Stomach (tissue), 9 donors: Measurements from ENCODE around the gene RNF208. TPM values are rescaled to one million over a fixed set of nuclear protein-coding genes. Genes with fewer than 3 reads are reported as not detected.
"Not testable (repeated sequence)": the region's sequence is repeated elsewhere in the genome, so short reads cannot be mapped to it uniquely, and the experiment has no call there.

Experiments used
- DNase-seq, 2 donors: peaks; one replicate each; pipeline versions ENCODE4 v3.0.0 to v3.0.0-alpha.2; 2013 to 2019
- H3K27ac ChIP-seq, 5 donors: fragments of 200-600 bp in 4 of 5; sonication (generic) in 4 of 5; one replicate each; pipeline ENCODE4 v1.5.1; 2013 to 2019; ENCODE audit warnings: mild to moderate bottlenecking in 1 of 5, moderate library complexity in 1 of 5
- H3K27me3 ChIP-seq, 3 donors: fragments of 200-600 bp; sonication (generic); one replicate each; pipeline ENCODE4 v1.5.1; 2017 to 2019; ENCODE audit warnings: mixed run types in 1 of 3
- H3K36me3 ChIP-seq, 4 donors: fragments of 200-600 bp; sonication (generic); 1 replicate in 3 of 4; 2 replicates in 1 of 4; pipeline ENCODE4 v1.5.1; 2016 to 2019
- H3K4me1 ChIP-seq, 4 donors: fragments of 200-600 bp; sonication (generic); one replicate each; pipeline ENCODE4 v1.5.1; 2016 to 2019
- H3K4me3 ChIP-seq, 4 donors: fragments of 200-600 bp; sonication (generic) in 3 of 4; one replicate each; pipeline ENCODE4 v1.5.1; 2016 to 2019; ENCODE audit warnings: mild to moderate bottlenecking in 1 of 4
- H3K9me3 ChIP-seq, 4 donors: fragments of 200-600 bp; sonication (generic); one replicate each; pipeline ENCODE4 v1.5.1; 2016 to 2019
- CTCF ChIP-seq, 7 experiments: fragments of 450-650 bp in 4 of 7; fragments of 200-600 bp in 3 of 7; sonication (generic) in 3 of 7; IDR thresholded peaks; one replicate each; pipeline ENCODE4 v1.5.1; 2016 to 2019; ENCODE audit warnings: antibody characterized with exemption in 7 of 7, control low read depth in 2 of 7, mild to moderate bottlenecking in 1 of 7
- EP300 ChIP-seq: sonication (generic); formaldehyde crosslinking; IDR thresholded peaks from one replicate; pipeline ENCODE4 v1.6.1; 2017; ENCODE audit warnings: antibody characterized with exemption
- POLR2A ChIP-seq, 4 donors: fragments of 450-650 bp; IDR thresholded peaks; one replicate each; pipeline ENCODE4 v1.6.1; 2016; ENCODE audit warnings: antibody characterized with exemption in 4 of 4, control low read depth in 2 of 4, mild to moderate bottlenecking in 1 of 4, moderate library complexity in 1 of 4
- POLR2AphosphoS5 ChIP-seq, 3 donors: sonication (generic); formaldehyde crosslinking; IDR thresholded peaks; one replicate each; pipeline ENCODE4 v1.6.1; 2016; ENCODE audit warnings: antibody characterized with exemption in 3 of 3
- WGBS, 5 donors: extraction: QIAGEN DNeasy Blood & Tissue Kit in 3 of 5; methylation state at CpG; one replicate each; pipeline versions ENCODE4 v1.1.5 to v1.1.7; 2013 to 2018; 5-methylcytosine and 5-hydroxymethylcytosine counted together
- intact Hi-C: fragments of 100-400 bp; cut with DNase I; formaldehyde crosslinking; loops from one replicate; pipeline ENCODE4 v1.15.1; 2023; ENCODE audit warnings: low total_unique reads
- polyA plus RNA-seq, 3 donors: library from polyadenylated mRNA; stranded (reverse); fragments of 200-250 nt; gene quantifications; one replicate each; pipeline ENCODE4 v1.2.3, GENCODE V29; 2013
- total RNA-seq, 5 donors: library from RNA; depleted of rRNA; stranded (reverse); fragments of >200 nt; gene quantifications; one replicate each; pipeline versions ENCODE4 v1.1.0 to v1.2.3, GENCODE V29; 2014 to 2016
- donor health status: healthy with polysubstance abuse.
- donor health status: Bipolar disorder and iron deficiency.
- donor health status: healthy.

Gene RNF208
- total and polyA plus RNA-seq, 8 donors = 0.45 to 18.7 (median 11.8) TPM; not detected in 1

DNA sequence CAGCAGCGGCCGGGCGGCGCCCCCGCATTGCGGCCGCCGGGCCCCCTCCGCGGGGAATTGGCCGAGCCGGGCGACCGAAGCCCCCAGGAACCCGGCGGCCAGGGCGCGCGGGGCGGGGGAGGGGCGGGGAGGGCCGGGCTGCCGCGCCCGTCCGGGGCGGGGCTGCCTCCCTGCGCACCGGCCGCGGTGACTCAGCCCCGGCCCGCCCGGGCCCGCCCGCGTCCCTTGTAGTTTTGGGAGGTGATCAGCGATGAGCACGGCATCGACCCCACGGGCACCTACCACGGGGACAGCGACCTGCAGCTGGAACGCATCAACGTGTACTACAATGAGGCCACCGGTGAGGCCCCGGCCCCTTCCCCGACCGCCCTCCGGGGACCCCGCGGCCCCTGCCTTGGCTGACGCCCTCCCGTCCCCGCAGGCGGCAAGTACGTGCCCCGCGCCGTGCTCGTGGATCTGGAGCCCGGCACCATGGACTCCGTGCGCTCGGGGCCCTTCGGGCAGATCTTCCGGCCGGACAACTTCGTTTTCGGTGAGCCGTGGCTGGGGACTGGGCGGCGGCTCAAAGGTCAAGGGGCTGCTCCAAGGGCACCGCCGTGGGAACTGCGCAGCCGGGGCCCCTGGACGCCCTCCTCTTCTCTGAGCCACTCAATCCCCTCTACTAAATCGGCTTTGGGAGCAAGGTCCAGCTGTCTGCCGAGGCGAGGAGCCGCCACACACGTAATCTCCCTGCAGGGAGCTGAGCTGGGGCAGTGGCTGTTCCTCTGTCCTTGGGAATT, 19.6 kb upstream of the RNF208 start:
- intact Hi-C loops = no loop called here
- Histone ChIP-seq H3K9me3 (no peaks in the 10 kb centered on the region), H3K4me1 (peaks cover 38 to 65% (median 63%) of the 10 kb centered on the region in 4 donors), H3K27ac (peak overlapping the region; percentile 90 to 97 (median 94)), H3K4me3 (peak overlapping the region; percentile 73 to 94 (median 82)), H3K27me3 (no peaks in the 10 kb centered on the region), H3K36me3 (peaks cover 16 to 22% (median 21%) of the 10 kb centered on the region in 4 donors)
- TF ChIP-seq POLR2A (IDR thresholded peaks at IDR 0.05) (no peak), POLR2AphosphoS5 (IDR thresholded peaks at IDR 0.05) (no peak), EP300 (no peak), CTCF (IDR thresholded peaks at IDR 0.05) (no peak)
- DNase-seq = peak; percentile 70 to 81
- 0 to 2% (median 1%) methylated on average over 30 to 83 of the region's 83 CpGs for WGBS, 5 donors

- H3K4me3 ChIP-seq = peak within 1 kb of the TSS; percentile 73 to 94 (median 82)
- no peaks in the 10 kb centered on the region for H3K9me3 ChIP-seq
- H3K36me3 ChIP-seq = peaks cover 16 to 22% (median 21%) of the 10 kb centered on the region in 4 donors
- intact Hi-C loops = no loop called here
- H3K4me1 ChIP-seq = peaks cover 45 to 72% (median 71%) of the 10 kb centered on the region in 4 donors
- H3K27me3 ChIP-seq = peaks cover 0 to 3% (median under 1%) of the 10 kb centered on the region in 3 donors
- peak; percentile 99 to 100 for DNase-seq
- 0% methylated on average over 42 to 67 of the region's 67 CpGs for WGBS, 5 donors
- peak within 1 kb of the TSS; percentile 93 to 97 (median 97) for H3K27ac ChIP-seq
- no peak for TF ChIP-seq CTCF (IDR thresholded peaks at IDR 0.05)
- peak; percentile 86 to 100 (median 100) for TF ChIP-seq POLR2AphosphoS5 (IDR thresholded peaks at IDR 0.05)
- TF ChIP-seq EP300 = no peak
- peak in 2 of 4 donors; percentile 91 to 100 for TF ChIP-seq POLR2A (IDR thresholded peaks at IDR 0.05)
Measured at GRCh38 chr9:137240841-137241489, 18.9 kb upstream of the RNF208 start, which contains the start of gene TUBB4B. Gene TUBB4B (plus strand): TSS chr9:137241287. CDS start chr9:137241361, 74 bp downstream.

GRCh38 chr9:137240318-137240840, 18.3 kb upstream of the RNF208 start:
- peak; percentile 74 to 94 for DNase-seq
- WGBS, 5 donors = 0 to 2% (median 1%) methylated on average over 10 to 58 of the region's 58 CpGs
- H3K27me3 ChIP-seq = peaks cover under 1 to 9% (median 6%) of the 10 kb centered on the region in 3 donors
- peak overlapping the region; percentile 83 to 97 (median 94) for H3K27ac ChIP-seq
- no peaks in the 10 kb centered on the region for H3K9me3 ChIP-seq
- H3K36me3 ChIP-seq = peaks cover 16 to 22% (median 21%) of the 10 kb centered on the region in 4 donors
- H3K4me3 ChIP-seq = peak overlapping the region; percentile 60 to 78 (median 72)
- H3K4me1 ChIP-seq = peaks cover 47 to 78% (median 76%) of the 10 kb centered on the region in 4 donors
- intact Hi-C loops = no loop called here
- no peak for TF ChIP-seq CTCF (IDR thresholded peaks at IDR 0.05)
- no peak for TF ChIP-seq EP300
- TF ChIP-seq POLR2AphosphoS5 (IDR thresholded peaks at IDR 0.05) = peak in 2 of 3 donors; percentile 29 to 55
- TF ChIP-seq POLR2A (IDR thresholded peaks at IDR 0.05) = no peak

DNA sequence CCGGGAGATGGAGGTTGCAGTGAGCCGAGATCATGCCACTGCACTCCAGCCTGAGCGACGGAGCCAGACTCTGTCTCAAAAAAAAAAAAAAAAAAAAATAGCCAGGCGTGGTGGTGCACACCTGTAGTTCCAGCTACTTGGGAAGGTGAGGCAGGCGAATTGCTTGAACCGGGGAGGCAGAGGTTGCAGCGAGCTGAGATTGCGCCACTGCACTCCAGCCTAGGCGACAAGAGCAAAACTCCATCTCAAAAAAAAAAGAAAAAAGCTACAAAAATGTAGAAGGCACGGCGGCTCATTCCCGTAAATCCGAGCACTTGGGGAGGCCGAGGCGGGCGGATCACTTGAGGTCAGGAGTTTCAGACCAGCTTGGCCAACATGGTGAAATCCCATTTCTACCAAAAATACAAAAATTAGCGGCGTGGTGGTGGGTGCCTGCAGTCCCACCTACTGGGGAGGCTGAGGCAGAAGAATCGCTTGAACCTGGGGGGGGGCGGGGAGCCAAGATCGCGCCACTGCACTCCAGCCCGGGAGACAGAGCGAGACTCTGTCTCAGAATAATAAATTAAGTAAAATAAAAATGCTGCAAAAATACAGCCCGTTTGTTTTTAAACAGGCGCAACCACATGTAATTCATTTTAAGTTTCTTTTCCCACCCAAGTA, 17.6 kb upstream of the RNF208 start:
- not testable (repeated sequence) for H3K9me3 ChIP-seq, DNase-seq
- intact Hi-C loops = loop anchor here (10.0 kb wide), 1 partner anchor 55 kb away; the partner anchor contains the start of genes ANAPC2 and SSNA1
- 49 to 58% (median 55%) methylated on average over 27 of the region's 27 CpGs for WGBS, 5 donors
- Histone ChIP-seq H3K27me3 (peaks cover 7 to 16% (median 13%) of the 10 kb centered on the region in 3 donors), H3K4me3 (peak overlapping the region; percentile 60 to 78 (median 72)), H3K4me1 (peaks cover 47 to 81% (median 77%) of the 10 kb centered on the region in 4 donors), H3K27ac (peak overlapping the region; percentile 83 to 97 (median 94)), H3K36me3 (peaks cover 16 to 22% (median 21%) of the 10 kb centered on the region in 4 donors)
